ENCODE results near the gene CCDC33. TPM values are rescaled to one million over a fixed set of nuclear protein-coding genes. Genes with fewer than 3 reads are reported as not detected.

CCDC33 gene
- total RNA-seq, 1 experiment from 2014 or later = 10.6 TPM

- Mint-ChIP-seq H3K27me3 (ENCODE audit: low read depth) (peaks cover 83% of the 10 kb centered on the region), H3K36me3 (no peaks in the 10 kb centered on the region), H3K4me1 (peaks cover 53% of the 10 kb centered on the region), H3K4me3 (no peak overlapping the region), H3K9me3 (no peaks in the 10 kb centered on the region), H3K27ac (no peak overlapping the region)
- CTCF ChIA-PET = interaction anchor here (1.4 to 3.7 kb wide), 2 partner anchors 82 to 84 kb away, joined by 3 to 17 read pairs; no protein-coding TSS in a partner anchor
- no peak for DNase-seq (ENCODE audit: low spot score)
- TF ChIP-seq, protein P1, sequence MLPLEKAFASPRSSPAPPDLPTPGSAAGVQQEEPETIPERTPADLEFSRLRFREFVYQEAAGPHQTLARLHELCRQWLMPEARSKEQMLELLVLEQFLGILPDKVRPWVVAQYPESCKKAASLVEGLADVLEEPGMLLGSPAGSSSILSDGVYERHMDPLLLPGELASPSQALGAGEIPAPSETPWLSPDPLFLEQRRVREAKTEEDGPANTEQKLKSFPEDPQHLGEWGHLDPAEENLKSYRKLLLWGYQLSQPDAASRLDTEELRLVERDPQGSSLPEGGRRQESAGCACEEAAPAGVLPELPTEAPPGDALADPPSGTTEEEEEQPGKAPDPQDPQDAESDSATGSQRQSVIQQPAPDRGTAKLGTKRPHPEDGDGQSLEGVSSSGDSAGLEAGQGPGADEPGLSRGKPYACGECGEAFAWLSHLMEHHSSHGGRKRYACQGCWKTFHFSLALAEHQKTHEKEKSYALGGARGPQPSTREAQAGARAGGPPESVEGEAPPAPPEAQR (CRISPR knock-in tag; IDR thresholded peaks at IDR 0.05) = no peak
- TF ChIP-seq FOXP4 (CRISPR knock-in tag; IDR thresholded peaks at IDR 0.05) = no peak
- TF ChIP-seq CDX4 (CRISPR knock-in tag; IDR thresholded peaks at IDR 0.05; ENCODE audit: borderline replicate concordance) = no peak
- no peak for TF ChIP-seq ZMAT4 (CRISPR knock-in tag; IDR thresholded peaks at IDR 0.05)
- TF ChIP-seq NFE2L1 (CRISPR knock-in tag; IDR thresholded peaks at IDR 0.05) = no peak
- TF ChIP-seq CREM (CRISPR knock-in tag; IDR thresholded peaks at IDR 0.05) = no peak
- no peak for TF ChIP-seq ZBTB21 (CRISPR knock-in tag; IDR thresholded peaks at IDR 0.05; ENCODE audit: borderline replicate concordance)
- TF ChIP-seq, protein P2, sequence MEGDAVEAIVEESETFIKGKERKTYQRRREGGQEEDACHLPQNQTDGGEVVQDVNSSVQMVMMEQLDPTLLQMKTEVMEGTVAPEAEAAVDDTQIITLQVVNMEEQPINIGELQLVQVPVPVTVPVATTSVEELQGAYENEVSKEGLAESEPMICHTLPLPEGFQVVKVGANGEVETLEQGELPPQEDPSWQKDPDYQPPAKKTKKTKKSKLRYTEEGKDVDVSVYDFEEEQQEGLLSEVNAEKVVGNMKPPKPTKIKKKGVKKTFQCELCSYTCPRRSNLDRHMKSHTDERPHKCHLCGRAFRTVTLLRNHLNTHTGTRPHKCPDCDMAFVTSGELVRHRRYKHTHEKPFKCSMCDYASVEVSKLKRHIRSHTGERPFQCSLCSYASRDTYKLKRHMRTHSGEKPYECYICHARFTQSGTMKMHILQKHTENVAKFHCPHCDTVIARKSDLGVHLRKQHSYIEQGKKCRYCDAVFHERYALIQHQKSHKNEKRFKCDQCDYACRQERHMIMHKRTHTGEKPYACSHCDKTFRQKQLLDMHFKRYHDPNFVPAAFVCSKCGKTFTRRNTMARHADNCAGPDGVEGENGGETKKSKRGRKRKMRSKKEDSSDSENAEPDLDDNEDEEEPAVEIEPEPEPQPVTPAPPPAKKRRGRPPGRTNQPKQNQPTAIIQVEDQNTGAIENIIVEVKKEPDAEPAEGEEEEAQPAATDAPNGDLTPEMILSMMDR (IDR thresholded peaks at IDR 0.05) = no peak
- no peak for TF ChIP-seq ZNF532 (CRISPR knock-in tag; IDR thresholded peaks at IDR 0.05; ENCODE audit: borderline replicate concordance)
- TF ChIP-seq E2F5 (CRISPR knock-in tag; IDR thresholded peaks at IDR 0.05) = no peak
- TF ChIP-seq ETV6 (CRISPR knock-in tag; IDR thresholded peaks at IDR 0.05) = no peak
- no peak for TF ChIP-seq MYBL2 (CRISPR knock-in tag; IDR thresholded peaks at IDR 0.05)
- no peak for TF ChIP-seq TEAD4 (CRISPR knock-in tag; IDR thresholded peaks at IDR 0.05)
- no peak for TF ChIP-seq ELF4 (CRISPR knock-in tag; IDR thresholded peaks at IDR 0.05; ENCODE audit: low read depth)
- POLR2A ChIA-PET = interaction anchor here (0.6 kb wide), 1 partner anchor 65 kb away, joined by 3 read pairs; no protein-coding TSS in a partner anchor
- ATAC-seq = no peak
Observed at GRCh38 chr15:74225928-74226327, 10.2 kb upstream of the CCDC33 start.

All from WTC11 (cell line).